ENCODE data around the gene GALNTL6.

DNA sequence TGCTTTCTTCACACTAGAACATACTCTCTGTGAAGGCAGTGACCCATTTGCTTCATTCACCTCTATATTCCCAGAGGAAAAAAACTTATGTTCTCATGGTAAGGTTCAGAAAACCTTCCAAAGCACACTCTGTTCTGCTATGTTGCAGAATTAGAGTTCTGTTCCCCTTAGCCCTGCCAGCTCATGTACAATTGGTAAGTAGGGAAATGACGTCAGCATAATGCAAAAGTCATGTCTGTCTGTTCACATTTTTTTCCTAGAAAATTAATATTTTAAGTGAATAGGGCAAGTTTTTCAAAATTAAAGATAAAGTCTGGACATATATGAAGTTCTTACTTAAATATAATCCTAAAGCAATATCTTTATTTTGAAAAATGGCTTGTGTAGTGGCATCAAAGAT, 443.6 kb downstream of the GALNTL6 start:
- TF ChIP-seq, protein P1, sequence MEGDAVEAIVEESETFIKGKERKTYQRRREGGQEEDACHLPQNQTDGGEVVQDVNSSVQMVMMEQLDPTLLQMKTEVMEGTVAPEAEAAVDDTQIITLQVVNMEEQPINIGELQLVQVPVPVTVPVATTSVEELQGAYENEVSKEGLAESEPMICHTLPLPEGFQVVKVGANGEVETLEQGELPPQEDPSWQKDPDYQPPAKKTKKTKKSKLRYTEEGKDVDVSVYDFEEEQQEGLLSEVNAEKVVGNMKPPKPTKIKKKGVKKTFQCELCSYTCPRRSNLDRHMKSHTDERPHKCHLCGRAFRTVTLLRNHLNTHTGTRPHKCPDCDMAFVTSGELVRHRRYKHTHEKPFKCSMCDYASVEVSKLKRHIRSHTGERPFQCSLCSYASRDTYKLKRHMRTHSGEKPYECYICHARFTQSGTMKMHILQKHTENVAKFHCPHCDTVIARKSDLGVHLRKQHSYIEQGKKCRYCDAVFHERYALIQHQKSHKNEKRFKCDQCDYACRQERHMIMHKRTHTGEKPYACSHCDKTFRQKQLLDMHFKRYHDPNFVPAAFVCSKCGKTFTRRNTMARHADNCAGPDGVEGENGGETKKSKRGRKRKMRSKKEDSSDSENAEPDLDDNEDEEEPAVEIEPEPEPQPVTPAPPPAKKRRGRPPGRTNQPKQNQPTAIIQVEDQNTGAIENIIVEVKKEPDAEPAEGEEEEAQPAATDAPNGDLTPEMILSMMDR (IDR thresholded peaks at IDR 0.05), result no peak
- TF ChIP-seq POLR2AphosphoS5 (IDR thresholded peaks at IDR 0.05), result no peak
